Trophoblast cell (in vitro differentiated cells and primary cell): ENCODE measurements around the gene RBM15B.
A peak's percentile ranks its signal among the peaks of the same experiment; 100 is the strongest.

Experiments
- DNase-seq, 2 donors: peaks; one replicate each; pipeline ENCODE4 v3.0.0-alpha.2; 2016
- H2AFZ ChIP-seq: 2 replicates; pipeline ENCODE4 v1.6.1; 2013; ENCODE audit warnings: low read length, moderate library complexity, mild to moderate bottlenecking; ENCODE audit not compliant: insufficient read depth, poor library complexity
- H2AK5ac ChIP-seq: 2 replicates; pipeline ENCODE4 v1.6.1; 2013; ENCODE audit warnings: mild to moderate bottlenecking, low read length
- H2BK120ac ChIP-seq: 2 replicates; pipeline ENCODE4 v1.6.1; 2013; ENCODE audit warnings: low read length, mild to moderate bottlenecking, moderate library complexity; ENCODE audit not compliant: insufficient read depth, poor library complexity
- H2BK12ac ChIP-seq: 2 replicates; pipeline ENCODE4 v1.6.1; 2013; ENCODE audit warnings: mild to moderate bottlenecking, low read length, moderate library complexity
- H2BK5ac ChIP-seq: 2 replicates; pipeline ENCODE4 v1.6.1; 2013; ENCODE audit warnings: low read length, low read depth, moderate library complexity, mild to moderate bottlenecking; ENCODE audit not compliant: poor library complexity
- H3K14ac ChIP-seq: 2 replicates; pipeline ENCODE4 v1.6.1; 2013; ENCODE audit warnings: mild to moderate bottlenecking, low read length
- H3K18ac ChIP-seq: 2 replicates; pipeline ENCODE4 v1.6.1; 2013; ENCODE audit warnings: mild to moderate bottlenecking, low read length
- H3K23ac ChIP-seq: 2 replicates; pipeline ENCODE4 v1.6.1; 2013; ENCODE audit warnings: low read length
- H3K27ac ChIP-seq: 2 replicates; pipeline ENCODE4 v1.5.1; 2013; ENCODE audit warnings: low read depth, mild to moderate bottlenecking, inconsistent platforms, low read length, moderate library complexity
- H3K27me3 ChIP-seq: 2 replicates; pipeline ENCODE4 v1.6.1; 2013; ENCODE audit warnings: inconsistent platforms, mild to moderate bottlenecking, low read length, moderate library complexity; ENCODE audit not compliant: insufficient read depth
- H3K36me3 ChIP-seq, 2 experiments: 1 replicate in 1 of 2; 2 replicates in 1 of 2; pipeline ENCODE4 v1.6.1; 2013; ENCODE audit warnings: low read length in 2 of 2, mild to moderate bottlenecking in 2 of 2, moderate library complexity in 1 of 2; ENCODE audit not compliant: insufficient read depth in 2 of 2, control insufficient read depth in 1 of 2
- H3K4ac ChIP-seq: 2 replicates; pipeline ENCODE4 v1.6.1; 2013; ENCODE audit warnings: low read depth, mild to moderate bottlenecking, low read length, moderate library complexity
- H3K4me1 ChIP-seq, 2 experiments: 1 replicate in 1 of 2; 2 replicates in 1 of 2; pipeline ENCODE4 v1.6.1; 2013; ENCODE audit warnings: low read length in 2 of 2, mild to moderate bottlenecking in 2 of 2, moderate library complexity in 1 of 2; ENCODE audit not compliant: insufficient read depth in 2 of 2, control insufficient read depth in 1 of 2
- H3K4me2 ChIP-seq: 2 replicates; pipeline ENCODE4 v1.6.1; 2013; ENCODE audit warnings: inconsistent platforms, mild to moderate bottlenecking, low read length, moderate library complexity
- H3K4me3 ChIP-seq: 2 replicates; pipeline ENCODE4 v1.5.1; 2013; ENCODE audit warnings: mild to moderate bottlenecking, low read depth, low read length, inconsistent platforms
- H3K79me1 ChIP-seq: one replicate; pipeline ENCODE4 v1.6.1; 2013; ENCODE audit warnings: low read length
- H3K79me2 ChIP-seq: 2 replicates; pipeline ENCODE4 v1.6.1; 2013; ENCODE audit warnings: low read length, mild to moderate bottlenecking; ENCODE audit not compliant: control insufficient read depth, insufficient read depth, poor library complexity
- H3K9ac ChIP-seq: 2 replicates; pipeline ENCODE4 v1.6.1; 2013; ENCODE audit warnings: mild to moderate bottlenecking, low read length
- H3K9me3 ChIP-seq: 2 replicates; pipeline ENCODE4 v1.6.1; 2013; ENCODE audit warnings: low read depth, mild to moderate bottlenecking, control low read depth, inconsistent platforms, low read length; ENCODE audit not compliant: insufficient read depth
- H4K12ac ChIP-seq: 2 replicates; pipeline ENCODE4 v1.6.1; 2013; ENCODE audit warnings: low read depth, mild to moderate bottlenecking, low read length, moderate library complexity
- H4K8ac ChIP-seq: 2 replicates; pipeline ENCODE4 v1.6.1; 2013; ENCODE audit warnings: low read depth, mild to moderate bottlenecking, low read length, moderate library complexity
- H4K91ac ChIP-seq: one replicate; pipeline ENCODE4 v1.6.1; 2013; ENCODE audit warnings: low read depth, mild to moderate bottlenecking, low read length, moderate library complexity
- WGBS: extraction: QIAGEN DNeasy Blood & Tissue Kit; methylation state at CpG from one replicate; pipeline ENCODE4 v1.1.7; 2013; ENCODE audit warnings: missing lambda C conversion rate; ENCODE audit not compliant: insufficient read length, insufficient coverage; ENCODE audit errors: extremely low coverage; 5-methylcytosine and 5-hydroxymethylcytosine counted together

RBM15B gene

GRCh38 chr3:51408021-51408420 lies 16.9 kb downstream of the RBM15B start:
- no peak overlapping the region for H2BK5ac ChIP-seq
- no peak overlapping the region for H2AK5ac ChIP-seq
- H3K79me1 ChIP-seq = no peaks in the 10 kb centered on the region
- H2AFZ ChIP-seq = no peak overlapping the region
- H3K23ac ChIP-seq = no peak overlapping the region
- no peak overlapping the region for H3K4ac ChIP-seq
- H3K14ac ChIP-seq = no peak overlapping the region
- H3K9ac ChIP-seq = no peak overlapping the region
- H3K18ac ChIP-seq = no peak overlapping the region
- no peaks in the 10 kb centered on the region for H3K79me2 ChIP-seq
- H4K91ac ChIP-seq = no peak overlapping the region
- peak in 1 of 2 donors; percentile 14 for DNase-seq
- WGBS = no CpG with 5 or more reads among the region's 2 CpGs
- H2BK120ac ChIP-seq = no peak overlapping the region
- no peak overlapping the region for H3K4me2 ChIP-seq
- no peak overlapping the region for H3K4me3 ChIP-seq
- H3K36me3 ChIP-seq = peaks cover 6 to 16% of the 10 kb centered on the region in 2 experiments
- no peak overlapping the region for H2BK12ac ChIP-seq
- H3K27me3 ChIP-seq = no peaks in the 10 kb centered on the region
- no peak overlapping the region for H4K8ac ChIP-seq
- no peaks in the 10 kb centered on the region for H3K9me3 ChIP-seq
- H3K27ac ChIP-seq = no peak overlapping the region
- no peaks in the 10 kb centered on the region for H3K4me1 ChIP-seq
- no peak overlapping the region for H4K12ac ChIP-seq

GRCh38 chr3:51408813-51409212 lies 17.7 kb downstream of the RBM15B start:
- Histone ChIP-seq H2AK5ac (no peak overlapping the region), H3K27me3 (no peaks in the 10 kb centered on the region), H3K4me3 (no peak overlapping the region), H4K91ac (no peak overlapping the region), H3K9ac (no peak overlapping the region), H3K36me3 (peaks cover 5 to 13% of the 10 kb centered on the region in 2 experiments), H3K79me2 (no peaks in the 10 kb centered on the region), H2BK5ac (no peak overlapping the region), H3K4me1 (no peaks in the 10 kb centered on the region), H3K4ac (no peak overlapping the region), H2BK12ac (no peak overlapping the region), H2AFZ (no peak overlapping the region), H3K23ac (no peak overlapping the region), H3K79me1 (no peaks in the 10 kb centered on the region), H3K9me3 (no peaks in the 10 kb centered on the region), H3K18ac (no peak overlapping the region), H3K4me2 (no peak overlapping the region), H4K8ac (no peak overlapping the region), H4K12ac (no peak overlapping the region), H3K14ac (no peak overlapping the region), H2BK120ac (no peak overlapping the region), H3K27ac (no peak overlapping the region)
- no CpG with 5 or more reads among the region's 2 CpGs for WGBS
- no peak for DNase-seq

- Histone ChIP-seq H4K8ac (no peak overlapping the region), H3K79me2 (no peaks in the 10 kb centered on the region), H3K14ac (no peak overlapping the region), H3K79me1 (no peaks in the 10 kb centered on the region), H3K4me1 (no peaks in the 10 kb centered on the region), H3K9ac (no peak overlapping the region), H2BK120ac (no peak overlapping the region), H3K23ac (no peak overlapping the region), H3K4me3 (no peak overlapping the region), H2AK5ac (no peak overlapping the region), H2BK12ac (no peak overlapping the region), H3K18ac (no peak overlapping the region), H3K36me3 (peaks cover 20 to 23% of the 10 kb centered on the region in 2 experiments), H3K27ac (no peak overlapping the region), H3K9me3 (no peaks in the 10 kb centered on the region), H4K12ac (no peak overlapping the region), H3K27me3 (no peaks in the 10 kb centered on the region), H4K91ac (no peak overlapping the region), H3K4ac (no peak overlapping the region), H2AFZ (no peak overlapping the region), H2BK5ac (no peak overlapping the region), H3K4me2 (no peak overlapping the region)
- DNase-seq = no peak
- WGBS = no CpG with 5 or more reads among the region's 3 CpGs
Measured at GRCh38 chr3:51422211-51422610, 31.1 kb downstream of the RBM15B start.

GRCh38 chr3:51426921-51427320 lies 35.8 kb downstream of the RBM15B start:
- Histone ChIP-seq H3K36me3 (peaks cover 20 to 22% of the 10 kb centered on the region in 2 experiments), H3K14ac (no peak overlapping the region), H2AK5ac (no peak overlapping the region), H3K9me3 (no peaks in the 10 kb centered on the region), H4K12ac (no peak overlapping the region), H3K79me2 (no peaks in the 10 kb centered on the region), H3K4me2 (no peak overlapping the region), H2AFZ (no peak overlapping the region), H3K4me1 (no peaks in the 10 kb centered on the region), H3K4me3 (no peak overlapping the region), H4K8ac (no peak overlapping the region), H3K79me1 (no peaks in the 10 kb centered on the region), H2BK5ac (no peak overlapping the region), H3K23ac (no peak overlapping the region), H2BK120ac (no peak overlapping the region), H3K27ac (no peak overlapping the region), H3K4ac (no peak overlapping the region), H3K18ac (no peak overlapping the region), H3K9ac (no peak overlapping the region), H3K27me3 (no peaks in the 10 kb centered on the region), H4K91ac (no peak overlapping the region), H2BK12ac (no peak overlapping the region)
- no CpG with 5 or more reads among the region's 4 CpGs for WGBS
- DNase-seq = no peak
